Mesenchymal stem cell (in vitro differentiated cells and primary cell): ENCODE measurements around the gene PREB.
A peak's percentile ranks its signal among the peaks of the same experiment; 100 is the strongest.

ENCODE experiments used
- DNase-seq: peaks from one replicate; pipeline ENCODE4 v3.0.0-alpha.2; 2013
- H2AFZ ChIP-seq: one replicate; pipeline ENCODE4 v1.6.1; 2013; ENCODE audit warnings: low read depth, mild to moderate bottlenecking, control low read depth, inconsistent platforms, low read length, moderate library complexity
- H2AK5ac ChIP-seq: 2 replicates; pipeline ENCODE4 v1.6.1; 2013; ENCODE audit warnings: low read length, moderate library complexity, mild to moderate bottlenecking, inconsistent platforms; ENCODE audit not compliant: severe bottlenecking
- H2BK120ac ChIP-seq: one replicate; pipeline ENCODE4 v1.6.1; 2013; ENCODE audit warnings: low read depth, mild to moderate bottlenecking, inconsistent platforms, low read length, moderate library complexity
- H2BK12ac ChIP-seq, 2 experiments: one replicate each; pipeline ENCODE4 v1.6.1; 2013; ENCODE audit warnings: inconsistent platforms in 2 of 2, low read length in 2 of 2, mild to moderate bottlenecking in 2 of 2, moderate library complexity in 2 of 2, control low read depth in 1 of 2
- H2BK15ac ChIP-seq: one replicate; pipeline ENCODE4 v1.6.1; 2013; ENCODE audit warnings: mild to moderate bottlenecking, low read depth, inconsistent platforms; ENCODE audit not compliant: poor library complexity, severe bottlenecking
- H2BK5ac ChIP-seq: 2 replicates; pipeline ENCODE4 v1.6.1; 2013; ENCODE audit warnings: low read depth, mild to moderate bottlenecking, low read length, control low read depth, inconsistent platforms; ENCODE audit not compliant: poor library complexity, severe bottlenecking
- H3K14ac ChIP-seq, 2 experiments: one replicate each; pipeline ENCODE4 v1.6.1; 2013; ENCODE audit warnings: inconsistent platforms in 2 of 2, low read length in 2 of 2, control low read depth in 1 of 2, mild to moderate bottlenecking in 1 of 2, moderate library complexity in 1 of 2
- H3K18ac ChIP-seq, 2 experiments: one replicate each; pipeline ENCODE4 v1.6.1; 2013; ENCODE audit warnings: inconsistent platforms in 2 of 2, low read length in 2 of 2, control low read depth in 1 of 2, low read depth in 1 of 2, mild to moderate bottlenecking in 1 of 2
- H3K23ac ChIP-seq, 2 experiments: one replicate each; pipeline ENCODE4 v1.6.1; 2013; ENCODE audit warnings: inconsistent platforms in 2 of 2, low read length in 2 of 2, mild to moderate bottlenecking in 2 of 2, moderate library complexity in 2 of 2, control low read depth in 1 of 2
- H3K27ac ChIP-seq: 2 replicates; pipeline ENCODE4 v1.5.1; 2013; ENCODE audit warnings: mild to moderate bottlenecking, moderate library complexity, low read length, control low read depth, inconsistent platforms; ENCODE audit not compliant: poor library complexity, severe bottlenecking
- H3K27me3 ChIP-seq, 2 experiments: 2 replicates each; pipeline versions ENCODE4 v1.6.1 to v1.7.0; 2013; ENCODE audit warnings: low read length in 2 of 2, mild to moderate bottlenecking in 2 of 2, moderate library complexity in 2 of 2, control low read depth in 1 of 2, inconsistent platforms in 1 of 2; ENCODE audit not compliant: control insufficient read depth in 1 of 2, insufficient read depth in 1 of 2
- H3K36me3 ChIP-seq, 2 experiments: 2 replicates each; pipeline versions ENCODE4 v1.6.1 to v1.7.0; 2013; ENCODE audit warnings: low read length in 2 of 2, control low read depth in 1 of 2, inconsistent platforms in 1 of 2, low read depth in 1 of 2, mild to moderate bottlenecking in 1 of 2; ENCODE audit not compliant: insufficient read depth in 2 of 2, control insufficient read depth in 1 of 2
- H3K4ac ChIP-seq, 2 experiments: one replicate each; pipeline ENCODE4 v1.6.1; 2013; ENCODE audit warnings: inconsistent platforms in 2 of 2, low read length in 2 of 2, mild to moderate bottlenecking in 2 of 2, moderate library complexity in 2 of 2, control low read depth in 1 of 2, low read depth in 1 of 2
- H3K4me1 ChIP-seq: 2 replicates; pipeline ENCODE4 v1.6.1; 2013; ENCODE audit warnings: low read depth, low read length, control low read depth; ENCODE audit not compliant: control insufficient read depth, insufficient read depth
- H3K4me2 ChIP-seq: 2 replicates; pipeline ENCODE4 v1.6.1; 2013; ENCODE audit warnings: low read length, mild to moderate bottlenecking, inconsistent platforms; ENCODE audit not compliant: poor library complexity, severe bottlenecking
- H3K4me3 ChIP-seq, 2 experiments: 2 replicates each; pipeline versions ENCODE4 v1.5.1 to v1.7.0; 2013; ENCODE audit warnings: low read length in 2 of 2, mild to moderate bottlenecking in 2 of 2, control low read depth in 1 of 2, low read depth in 1 of 2; ENCODE audit not compliant: insufficient read depth in 1 of 2
- H3K79me1 ChIP-seq: replicated peaks from 2 replicates; pipeline ENCODE4 v1.6.1; 2013; ENCODE audit warnings: mild to moderate bottlenecking, control low read depth, low read length, inconsistent platforms; ENCODE audit not compliant: poor library complexity, severe bottlenecking
- H3K9ac ChIP-seq: 2 replicates; pipeline ENCODE4 v1.7.0; 2013; ENCODE audit warnings: mild to moderate bottlenecking, low read length, moderate library complexity
- H3K9me3 ChIP-seq: 2 replicates; pipeline ENCODE4 v1.7.0; 2013; ENCODE audit warnings: mild to moderate bottlenecking, low read length; ENCODE audit not compliant: control insufficient read depth
- H4K8ac ChIP-seq: one replicate; pipeline ENCODE4 v1.6.1; 2013; ENCODE audit warnings: inconsistent platforms, mild to moderate bottlenecking, low read length, moderate library complexity
- H4K91ac ChIP-seq: one replicate; pipeline ENCODE4 v1.6.1; 2013; ENCODE audit warnings: mild to moderate bottlenecking, low read length, inconsistent platforms
- WGBS: methylation state at CpG from one replicate; pipeline ENCODE4 v1.1.7; 2013; ENCODE audit warnings: mixed read lengths; 5-methylcytosine and 5-hydroxymethylcytosine counted together

PREB gene

GRCh38 chr2:27091746-27092695 lies 42.4 kb downstream of the PREB start:
- H3K14ac ChIP-seq: no peak overlapping the region
- no peak overlapping the region for H3K18ac ChIP-seq
- DNase-seq: no peak
- H4K91ac ChIP-seq: no peak overlapping the region
- no peak overlapping the region for H3K4me2 ChIP-seq
- no peak overlapping the region for H2BK120ac ChIP-seq
- no peak overlapping the region for H3K9ac ChIP-seq
- no peak overlapping the region for H2AFZ ChIP-seq
- no peaks in the 10 kb centered on the region for H3K36me3 ChIP-seq
- H2BK5ac ChIP-seq: no peak overlapping the region
- peaks cover 20% of the 10 kb centered on the region for H3K4me1 ChIP-seq
- H3K79me1 ChIP-seq: no peaks in the 10 kb centered on the region
- H3K23ac ChIP-seq: no peak overlapping the region
- no peak overlapping the region for H4K8ac ChIP-seq
- H3K27me3 ChIP-seq: peaks cover 0 to 8% of the 10 kb centered on the region in 2 experiments
- H3K9me3 ChIP-seq: no peaks in the 10 kb centered on the region
- no peak overlapping the region for H3K4ac ChIP-seq
- no peak overlapping the region for H3K4me3 ChIP-seq
- WGBS: 83% methylated on average over 25 of the region's 25 CpGs
- no peak overlapping the region for H2AK5ac ChIP-seq
- H2BK15ac ChIP-seq: no peak overlapping the region
- H3K27ac ChIP-seq: no peak overlapping the region
- H2BK12ac ChIP-seq: no peak overlapping the region

GRCh38 chr2:27089111-27089954 lies 45.1 kb downstream of the PREB start:
- Histone ChIP-seq H2BK12ac (no peak overlapping the region), H3K36me3 (no peaks in the 10 kb centered on the region), H3K4me1 (peaks cover 26% of the 10 kb centered on the region)

GRCh38 chr2:27088634-27089033 lies 45.8 kb downstream of the PREB start:
- no peaks in the 10 kb centered on the region for H3K36me3 ChIP-seq
- DNase-seq: no peak
- H3K4me3 ChIP-seq: no peak overlapping the region
- H3K4me1 ChIP-seq: peaks cover 20% of the 10 kb centered on the region
- 80% methylated on average over 6 of the region's 6 CpGs for WGBS
- H2AK5ac ChIP-seq: no peak overlapping the region
- no peak overlapping the region for H2BK120ac ChIP-seq
- H3K27ac ChIP-seq: no peak overlapping the region
- H2BK5ac ChIP-seq: no peak overlapping the region
- H3K23ac ChIP-seq: no peak overlapping the region
- no peaks in the 10 kb centered on the region for H3K79me1 ChIP-seq
- peaks cover 0 to 8% of the 10 kb centered on the region in 2 experiments for H3K27me3 ChIP-seq
- H3K14ac ChIP-seq: no peak overlapping the region
- H3K4me2 ChIP-seq: no peak overlapping the region
- H3K9me3 ChIP-seq: no peaks in the 10 kb centered on the region
- no peak overlapping the region for H2BK15ac ChIP-seq
- no peak overlapping the region for H3K4ac ChIP-seq
- H3K18ac ChIP-seq: no peak overlapping the region
- H4K8ac ChIP-seq: no peak overlapping the region
- H2BK12ac ChIP-seq: no peak overlapping the region
- no peak overlapping the region for H3K9ac ChIP-seq
- H2AFZ ChIP-seq: no peak overlapping the region
- no peak overlapping the region for H4K91ac ChIP-seq

More at GRCh38 chr2:27089111-27089954, 45.1 kb downstream of the PREB start:
- Histone ChIP-seq H2AFZ (no peak overlapping the region), H4K8ac (no peak overlapping the region), H3K27me3 (peaks cover 0 to 8% of the 10 kb centered on the region in 2 experiments), H3K23ac (no peak overlapping the region), H2BK15ac (peak overlapping the region; percentile 17), H2AK5ac (no peak overlapping the region), H3K4me3 (no peak overlapping the region), H4K91ac (no peak overlapping the region), H3K9me3 (no peaks in the 10 kb centered on the region), H3K9ac (no peak overlapping the region), H2BK120ac (no peak overlapping the region), H3K18ac (no peak overlapping the region), H3K79me1 (no peaks in the 10 kb centered on the region), H3K27ac (no peak overlapping the region), H3K4ac (no peak overlapping the region), H3K4me2 (no peak overlapping the region), H3K14ac (no peak overlapping the region), H2BK5ac (no peak overlapping the region)
- WGBS: 91% methylated on average over 14 of the region's 14 CpGs
- no peak for DNase-seq
